ENCODE measurements around the gene IGFLR1.

DNA sequence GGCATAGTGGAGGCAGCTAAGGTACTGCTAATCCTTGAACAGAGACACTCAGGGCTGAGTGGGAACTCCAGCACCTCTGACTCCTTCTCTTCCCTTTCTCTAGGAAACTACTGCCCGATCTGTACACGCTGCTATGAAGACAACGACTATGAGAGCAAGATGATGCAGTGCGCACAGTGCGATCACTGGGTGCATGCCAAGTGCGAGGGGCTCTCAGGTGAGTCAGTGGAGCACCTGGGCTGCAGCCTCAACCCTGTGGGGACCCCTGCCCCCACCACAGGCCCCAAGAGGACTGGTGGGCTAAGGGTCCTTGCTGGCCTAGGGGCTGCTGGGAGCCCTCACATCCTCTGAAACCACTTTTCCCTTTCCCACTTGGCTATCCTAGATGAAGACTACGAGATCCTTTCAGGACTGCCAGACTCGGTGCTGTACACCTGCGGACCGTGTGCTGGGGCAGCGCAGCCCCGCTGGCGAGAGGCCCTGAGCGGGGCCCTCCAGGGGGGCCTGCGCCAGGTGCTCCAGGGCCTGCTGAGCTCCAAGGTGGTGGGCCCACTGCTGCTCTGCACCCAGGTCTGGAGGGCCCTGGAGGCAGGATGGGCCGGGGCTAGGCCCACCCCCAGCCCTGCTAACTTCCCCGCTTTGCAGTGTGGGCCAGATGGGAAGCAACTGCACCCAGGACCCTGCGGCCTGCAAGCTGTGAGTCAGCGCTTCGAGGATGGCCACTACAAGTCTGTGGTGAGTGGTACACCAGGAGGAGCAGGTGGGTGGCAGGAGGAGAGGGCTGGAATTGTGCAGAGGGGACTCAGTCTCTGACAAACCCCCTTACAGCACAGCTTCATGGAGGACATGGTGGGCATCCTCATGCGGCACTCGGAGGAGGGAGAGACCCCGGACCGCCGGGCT is 14.9 kb downstream of the IGFLR1 start:
- TF ChIP-seq, protein P1, sequence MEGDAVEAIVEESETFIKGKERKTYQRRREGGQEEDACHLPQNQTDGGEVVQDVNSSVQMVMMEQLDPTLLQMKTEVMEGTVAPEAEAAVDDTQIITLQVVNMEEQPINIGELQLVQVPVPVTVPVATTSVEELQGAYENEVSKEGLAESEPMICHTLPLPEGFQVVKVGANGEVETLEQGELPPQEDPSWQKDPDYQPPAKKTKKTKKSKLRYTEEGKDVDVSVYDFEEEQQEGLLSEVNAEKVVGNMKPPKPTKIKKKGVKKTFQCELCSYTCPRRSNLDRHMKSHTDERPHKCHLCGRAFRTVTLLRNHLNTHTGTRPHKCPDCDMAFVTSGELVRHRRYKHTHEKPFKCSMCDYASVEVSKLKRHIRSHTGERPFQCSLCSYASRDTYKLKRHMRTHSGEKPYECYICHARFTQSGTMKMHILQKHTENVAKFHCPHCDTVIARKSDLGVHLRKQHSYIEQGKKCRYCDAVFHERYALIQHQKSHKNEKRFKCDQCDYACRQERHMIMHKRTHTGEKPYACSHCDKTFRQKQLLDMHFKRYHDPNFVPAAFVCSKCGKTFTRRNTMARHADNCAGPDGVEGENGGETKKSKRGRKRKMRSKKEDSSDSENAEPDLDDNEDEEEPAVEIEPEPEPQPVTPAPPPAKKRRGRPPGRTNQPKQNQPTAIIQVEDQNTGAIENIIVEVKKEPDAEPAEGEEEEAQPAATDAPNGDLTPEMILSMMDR (IDR thresholded peaks at IDR 0.05), result no peak
- TF ChIP-seq EP300 (IDR thresholded peaks at IDR 0.05; ENCODE audit: borderline replicate concordance in 1 of 2, low read depth in 1 of 2, low read length in 1 of 2) (no peak), FOXM1 (IDR thresholded peaks at IDR 0.05; ENCODE audit: low read depth) (no peak), RAD21 (IDR thresholded peaks at IDR 0.05; ENCODE audit: low read length) (no peak), MXI1 (IDR thresholded peaks at IDR 0.05; ENCODE audit: low read depth, low read length) (no peak), RCOR1 (IDR thresholded peaks at IDR 0.05; ENCODE audit: low read length) (no peak), ELF1 (IDR thresholded peaks at IDR 0.05) (no peak), FOSL2 (IDR thresholded peaks at IDR 0.05; ENCODE audit: borderline replicate concordance, low read depth) (no peak), EZH2phosphoT487 (IDR thresholded peaks at IDR 0.05; ENCODE audit: borderline replicate concordance, low read depth) (no peak), GABPA (IDR thresholded peaks at IDR 0.05; ENCODE audit: low read depth) (no peak), POLR2AphosphoS5 (IDR thresholded peaks at IDR 0.05; ENCODE audit: low read depth, low read length) (no peak), NRF1 (IDR thresholded peaks at IDR 0.05; ENCODE audit: low read depth, low read length) (no peak), MEF2A (IDR thresholded peaks at IDR 0.05; ENCODE audit: borderline replicate concordance, low read depth) (no peak)
- TF ChIP-seq, protein P2, sequence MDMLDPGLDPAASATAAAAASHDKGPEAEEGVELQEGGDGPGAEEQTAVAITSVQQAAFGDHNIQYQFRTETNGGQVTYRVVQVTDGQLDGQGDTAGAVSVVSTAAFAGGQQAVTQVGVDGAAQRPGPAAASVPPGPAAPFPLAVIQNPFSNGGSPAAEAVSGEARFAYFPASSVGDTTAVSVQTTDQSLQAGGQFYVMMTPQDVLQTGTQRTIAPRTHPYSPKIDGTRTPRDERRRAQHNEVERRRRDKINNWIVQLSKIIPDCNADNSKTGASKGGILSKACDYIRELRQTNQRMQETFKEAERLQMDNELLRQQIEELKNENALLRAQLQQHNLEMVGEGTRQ (IDR thresholded peaks at IDR 0.05; ENCODE audit: borderline replicate concordance, low read depth, low read length), result no peak
